Measurements from ENCODE around the gene TMEM140.
A peak's percentile ranks its signal among the peaks of the same experiment; 100 is the strongest.

The TMEM140 gene

DNA sequence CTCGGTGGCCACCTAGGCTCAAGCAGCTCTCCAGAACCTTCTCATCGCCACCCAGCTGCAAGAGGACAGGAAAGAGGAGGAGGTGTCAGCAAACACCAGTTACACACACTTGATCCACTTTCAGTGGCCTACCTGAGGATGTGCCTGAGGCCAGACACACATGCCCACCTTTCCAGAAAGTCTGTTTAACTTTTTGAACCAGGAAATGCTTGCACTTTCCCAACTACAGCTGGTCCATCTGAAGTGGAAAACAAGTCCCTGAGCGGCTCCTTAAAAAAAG lies 38.3 kb downstream of the TMEM140 start:
- Histone ChIP-seq H3K14ac (ENCODE audit: low read length) (no peak overlapping the region), H3K27ac (replicated peaks; ENCODE audit: low read length) (no peak overlapping the region), H3K4me3 (ENCODE audit: low read length in 2 of 2) (no peak overlapping the region), H3K4me1 (ENCODE audit: control insufficient read depth in 2 of 2, insufficient read depth in 1 of 2, low read depth in 1 of 2, low read length in 2 of 2) (no peaks in the 10 kb centered on the region), H3K18ac (ENCODE audit: low read length) (peak overlapping the region; percentile 51), H4K8ac (ENCODE audit: low read depth, low read length) (no peak overlapping the region), H3K4ac (ENCODE audit: low read length) (no peak overlapping the region), H2BK12ac (ENCODE audit: low read length) (no peak overlapping the region), H3K4me2 (ENCODE audit: insufficient read depth, low read length, poor library complexity, severe bottlenecking) (no peak overlapping the region), H2BK15ac (ENCODE audit: low read length) (no peak overlapping the region), H3K79me1 (ENCODE audit: low read depth, low read length) (no peaks in the 10 kb centered on the region), H3K9me3 (replicated peaks in 1 of 2; ENCODE audit: control insufficient read depth in 2 of 2, insufficient read depth in 1 of 2, low read depth in 1 of 2, low read length in 2 of 2) (peaks cover 8 to 12% of the 10 kb centered on the region in 2 donors), H4K91ac (ENCODE audit: low read depth, low read length, poor library complexity) (no peak overlapping the region), H2AFZ (ENCODE audit: low read length) (no peak overlapping the region), H3K9ac (ENCODE audit: low read depth, low read length, poor library complexity) (no peak overlapping the region), H2AK5ac (ENCODE audit: low read depth, low read length) (no peak overlapping the region), H3K27me3 (ENCODE audit: control insufficient read depth in 3 of 3, insufficient read depth in 3 of 3, low read depth in 1 of 3, low read length in 3 of 3) (no peaks in the 10 kb centered on the region), H2BK5ac (ENCODE audit: low read length) (peak overlapping the region; percentile 31), H3K23ac (ENCODE audit: low read depth, low read length, poor library complexity) (peak overlapping the region; percentile 74), H2BK120ac (ENCODE audit: low read depth, low read length) (no peak overlapping the region), H3K36me3 (replicated peaks in 1 of 2; ENCODE audit: control insufficient read depth in 2 of 2, insufficient read depth in 2 of 2, low read length in 2 of 2) (peaks cover 4 to 58% of the 10 kb centered on the region in 2 donors)
- no peak for DNase-seq (ENCODE audit: low spot score)
- WGBS, 2 donors (ENCODE audit: extremely low coverage in 2 of 2, insufficient read length in 2 of 2, insufficient replicate concordance in 1 of 2), result no CpG with 5 or more reads among the region's 3 CpGs

DNA sequence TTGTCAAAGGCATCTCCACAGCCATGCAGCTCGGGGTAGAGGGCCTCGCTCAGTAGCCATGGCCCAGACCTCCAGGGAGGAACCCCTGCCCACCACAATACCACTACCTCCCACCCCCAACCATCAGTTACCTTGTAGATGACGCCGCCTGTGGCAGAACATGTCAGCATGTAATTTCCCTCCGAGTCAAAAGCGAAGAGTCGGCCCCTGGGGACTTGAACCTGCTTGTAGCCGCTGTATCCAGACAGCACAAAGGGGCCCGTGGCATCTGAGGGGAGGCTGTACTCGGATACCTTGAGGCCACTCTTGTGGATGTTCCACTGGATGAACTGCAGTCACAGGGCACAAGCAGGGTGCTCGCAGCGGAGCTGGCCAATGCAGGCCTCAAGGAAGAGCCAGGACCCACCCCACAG lies 39.0 kb downstream of the TMEM140 start:
- no peak overlapping the region for H3K27ac ChIP-seq (replicated peaks; ENCODE audit: low read length)
- no peak overlapping the region for H2BK5ac ChIP-seq (ENCODE audit: low read length)
- no peak overlapping the region for H3K4ac ChIP-seq (ENCODE audit: low read length)
- H4K91ac ChIP-seq (ENCODE audit: low read depth, low read length, poor library complexity), result no peak overlapping the region
- peaks cover 5 to 8% of the 10 kb centered on the region in 2 donors for H3K9me3 ChIP-seq (replicated peaks in 1 of 2; ENCODE audit: control insufficient read depth in 2 of 2, insufficient read depth in 1 of 2, low read depth in 1 of 2, low read length in 2 of 2)
- H2BK15ac ChIP-seq (ENCODE audit: low read length), result no peak overlapping the region
- H2BK120ac ChIP-seq (ENCODE audit: low read depth, low read length), result no peak overlapping the region
- no peak overlapping the region for H4K8ac ChIP-seq (ENCODE audit: low read depth, low read length)
- no peak for DNase-seq (ENCODE audit: low spot score)
- no peak overlapping the region for H2AFZ ChIP-seq (ENCODE audit: low read length)
- H3K36me3 ChIP-seq (replicated peaks in 1 of 2; ENCODE audit: control insufficient read depth in 2 of 2, insufficient read depth in 2 of 2, low read length in 2 of 2), result peaks cover 4 to 62% of the 10 kb centered on the region in 2 donors
- WGBS, 2 donors (ENCODE audit: extremely low coverage in 2 of 2, insufficient read length in 2 of 2, insufficient replicate concordance in 1 of 2), result no CpG with 5 or more reads among the region's 12 CpGs
- H3K23ac ChIP-seq (ENCODE audit: low read depth, low read length, poor library complexity), result no peak overlapping the region
- H3K4me3 ChIP-seq (ENCODE audit: low read length in 2 of 2), result no peak overlapping the region
- H3K4me1 ChIP-seq (ENCODE audit: control insufficient read depth in 2 of 2, insufficient read depth in 1 of 2, low read depth in 1 of 2, low read length in 2 of 2), result no peaks in the 10 kb centered on the region
- no peak overlapping the region for H3K4me2 ChIP-seq (ENCODE audit: insufficient read depth, low read length, poor library complexity, severe bottlenecking)
- no peak overlapping the region for H3K9ac ChIP-seq (ENCODE audit: low read depth, low read length, poor library complexity)
- H2BK12ac ChIP-seq (ENCODE audit: low read length), result no peak overlapping the region
- no peaks in the 10 kb centered on the region for H3K79me1 ChIP-seq (ENCODE audit: low read depth, low read length)
- no peak overlapping the region for H2AK5ac ChIP-seq (ENCODE audit: low read depth, low read length)
- no peaks in the 10 kb centered on the region for H3K27me3 ChIP-seq (ENCODE audit: control insufficient read depth in 3 of 3, insufficient read depth in 3 of 3, low read depth in 1 of 3, low read length in 3 of 3)
- no peak overlapping the region for H3K18ac ChIP-seq (ENCODE audit: low read length)
- no peak overlapping the region for H3K14ac ChIP-seq (ENCODE audit: low read length)

DNA sequence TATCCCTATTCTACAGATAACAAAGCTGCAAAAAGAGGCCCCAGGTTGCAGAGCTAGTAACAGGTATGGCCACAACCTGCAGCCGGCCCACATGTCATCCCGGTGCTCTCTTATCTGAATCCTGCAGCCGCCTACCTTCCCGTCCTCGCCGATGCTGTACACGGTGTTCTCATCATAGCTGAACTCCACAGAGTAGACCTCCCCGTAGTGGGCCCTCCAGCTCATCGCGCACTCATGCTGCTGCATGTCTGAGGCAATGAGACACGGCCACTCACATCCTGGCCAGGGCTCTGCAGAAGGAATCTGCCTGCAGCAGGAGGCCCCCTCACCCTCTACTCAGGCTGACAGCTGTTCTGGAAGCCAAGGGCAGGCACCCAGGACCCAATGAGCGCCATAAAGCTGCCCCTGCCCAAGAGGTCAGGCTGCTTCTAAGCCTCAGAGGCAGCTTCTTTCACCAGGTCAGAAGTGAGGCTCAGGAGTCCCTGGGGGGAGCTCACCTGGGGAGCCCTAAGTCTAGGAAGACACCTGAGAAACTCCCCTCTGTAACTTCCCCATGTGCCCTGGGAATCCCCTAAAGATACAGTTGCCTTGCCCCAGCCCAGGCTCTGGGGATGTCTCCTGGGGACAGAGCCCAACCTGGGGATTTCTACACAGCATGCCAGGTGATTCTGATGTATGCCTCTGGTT lies 40.6 kb downstream of the TMEM140 start:
- Histone ChIP-seq H4K91ac (ENCODE audit: low read depth, low read length, poor library complexity) (no peak overlapping the region), H3K4me3 (ENCODE audit: low read length in 2 of 2) (no peak overlapping the region), H3K27ac (replicated peaks; ENCODE audit: low read length) (no peak overlapping the region), H2AK5ac (ENCODE audit: low read depth, low read length) (no peak overlapping the region), H3K23ac (ENCODE audit: low read depth, low read length, poor library complexity) (no peak overlapping the region), H3K79me1 (ENCODE audit: low read depth, low read length) (no peaks in the 10 kb centered on the region), H3K4me2 (ENCODE audit: insufficient read depth, low read length, poor library complexity, severe bottlenecking) (no peak overlapping the region), H2BK12ac (ENCODE audit: low read length) (no peak overlapping the region), H3K9me3 (replicated peaks in 1 of 2; ENCODE audit: control insufficient read depth in 2 of 2, insufficient read depth in 1 of 2, low read depth in 1 of 2, low read length in 2 of 2) (peaks cover 0 to 2% of the 10 kb centered on the region in 2 donors), H3K36me3 (replicated peaks in 1 of 2; ENCODE audit: control insufficient read depth in 2 of 2, insufficient read depth in 2 of 2, low read length in 2 of 2) (peaks cover 4 to 73% of the 10 kb centered on the region in 2 donors), H3K27me3 (ENCODE audit: control insufficient read depth in 3 of 3, insufficient read depth in 3 of 3, low read depth in 1 of 3, low read length in 3 of 3) (no peaks in the 10 kb centered on the region), H2BK15ac (ENCODE audit: low read length) (no peak overlapping the region), H4K8ac (ENCODE audit: low read depth, low read length) (no peak overlapping the region), H2BK120ac (ENCODE audit: low read depth, low read length) (no peak overlapping the region), H3K4me1 (ENCODE audit: control insufficient read depth in 2 of 2, insufficient read depth in 1 of 2, low read depth in 1 of 2, low read length in 2 of 2) (peaks cover 0 to 1% of the 10 kb centered on the region in 2 donors), H3K4ac (ENCODE audit: low read length) (no peak overlapping the region), H3K9ac (ENCODE audit: low read depth, low read length, poor library complexity) (no peak overlapping the region), H3K18ac (ENCODE audit: low read length) (no peak overlapping the region), H2BK5ac (ENCODE audit: low read length) (no peak overlapping the region), H3K14ac (ENCODE audit: low read length) (no peak overlapping the region), H2AFZ (ENCODE audit: low read length) (no peak overlapping the region)
- WGBS, 2 donors (ENCODE audit: extremely low coverage in 2 of 2, insufficient read length in 2 of 2, insufficient replicate concordance in 1 of 2), result no CpG with 5 or more reads among the region's 12 CpGs
- no peak for DNase-seq (ENCODE audit: low spot score)

DNA sequence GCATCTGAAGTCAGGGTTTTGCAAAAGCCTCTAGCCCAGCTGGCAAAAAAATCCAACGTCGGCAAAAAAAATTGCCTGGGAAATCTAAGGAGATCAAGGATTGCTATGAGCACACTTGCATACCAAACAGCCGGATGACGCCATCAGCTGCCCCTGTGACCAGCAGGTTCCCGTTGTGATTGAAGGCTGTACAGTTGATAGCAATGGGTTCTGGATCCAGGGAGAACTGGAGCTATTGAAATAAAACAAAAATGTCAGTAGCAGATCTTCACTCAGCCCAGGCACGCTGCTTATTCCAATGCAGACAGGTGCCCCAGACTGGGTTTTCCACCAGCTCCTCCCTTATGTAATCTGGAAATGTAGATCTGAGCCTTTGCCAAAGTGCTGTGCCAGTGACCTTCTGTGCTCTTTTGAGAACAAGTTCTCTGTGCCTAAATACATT lies 41.4 kb downstream of the TMEM140 start:
- Histone ChIP-seq H3K9ac (ENCODE audit: low read depth, low read length, poor library complexity) (no peak overlapping the region), H3K36me3 (replicated peaks in 1 of 2; ENCODE audit: control insufficient read depth in 2 of 2, insufficient read depth in 2 of 2, low read length in 2 of 2) (peaks cover 4 to 73% of the 10 kb centered on the region in 2 donors), H2BK15ac (ENCODE audit: low read length) (no peak overlapping the region), H2AK5ac (ENCODE audit: low read depth, low read length) (no peak overlapping the region), H3K18ac (ENCODE audit: low read length) (no peak overlapping the region), H4K91ac (ENCODE audit: low read depth, low read length, poor library complexity) (no peak overlapping the region), H3K79me1 (ENCODE audit: low read depth, low read length) (no peaks in the 10 kb centered on the region), H2BK12ac (ENCODE audit: low read length) (no peak overlapping the region), H2BK120ac (ENCODE audit: low read depth, low read length) (no peak overlapping the region), H3K4ac (ENCODE audit: low read length) (no peak overlapping the region), H3K4me3 (ENCODE audit: low read length in 2 of 2) (no peak overlapping the region), H4K8ac (ENCODE audit: low read depth, low read length) (no peak overlapping the region), H2AFZ (ENCODE audit: low read length) (no peak overlapping the region), H3K27ac (replicated peaks; ENCODE audit: low read length) (no peak overlapping the region), H3K9me3 (replicated peaks in 1 of 2; ENCODE audit: control insufficient read depth in 2 of 2, insufficient read depth in 1 of 2, low read depth in 1 of 2, low read length in 2 of 2) (peaks cover 0 to 2% of the 10 kb centered on the region in 2 donors), H3K27me3 (ENCODE audit: control insufficient read depth in 3 of 3, insufficient read depth in 3 of 3, low read depth in 1 of 3, low read length in 3 of 3) (no peaks in the 10 kb centered on the region), H3K4me1 (ENCODE audit: control insufficient read depth in 2 of 2, insufficient read depth in 1 of 2, low read depth in 1 of 2, low read length in 2 of 2) (peaks cover 0 to 2% of the 10 kb centered on the region in 2 donors), H3K4me2 (ENCODE audit: insufficient read depth, low read length, poor library complexity, severe bottlenecking) (no peak overlapping the region), H2BK5ac (ENCODE audit: low read length) (no peak overlapping the region), H3K14ac (ENCODE audit: low read length) (no peak overlapping the region), H3K23ac (ENCODE audit: low read depth, low read length, poor library complexity) (no peak overlapping the region)
- no peak for DNase-seq (ENCODE audit: low spot score)
- WGBS, 2 donors (ENCODE audit: extremely low coverage in 2 of 2, insufficient read length in 2 of 2, insufficient replicate concordance in 1 of 2), result no CpG with 5 or more reads among the region's 6 CpGs
